GM18870 (cell line): ENCODE measurements around the gene CEP43.
A peak's percentile ranks its signal among the peaks of the same experiment; 100 is the strongest.

Experiments
- ATAC-seq: cut with Tn5 transposase; IDR thresholded peaks from one replicate; pipeline ENCODE4 v1.9.1; 2021; ENCODE audit warnings: moderate library complexity; ENCODE audit not compliant: unreplicated experiment

Gene CEP43

GRCh38 chr6:167007985-167008384 is 8.8 kb downstream of the CEP43 start:
- no peak for ATAC-seq

- ATAC-seq = no peak
Observed at GRCh38 chr6:167013067-167013466, 13.9 kb downstream of the CEP43 start.

DNA sequence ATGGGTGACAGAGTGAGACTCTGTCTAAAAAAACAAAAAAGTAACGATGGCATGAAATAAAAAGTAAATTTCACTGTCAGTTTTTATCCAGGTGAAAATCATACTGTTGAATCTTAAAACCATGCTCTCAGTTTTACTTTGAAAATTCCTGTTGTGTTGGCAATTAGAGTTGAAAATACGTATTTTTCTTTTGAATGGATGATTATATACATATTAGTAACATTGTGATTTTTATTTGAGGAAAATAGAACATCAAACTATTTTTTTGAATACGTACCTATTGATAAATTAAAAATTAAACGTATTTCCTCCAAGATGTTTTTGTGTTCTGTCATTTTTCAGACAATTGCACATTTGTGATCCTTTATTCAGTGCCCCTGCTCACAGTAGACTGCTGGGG is 14.7 kb downstream of the CEP43 start:
- ATAC-seq = no peak

GRCh38 chr6:167015302-167015701 is 16.1 kb downstream of the CEP43 start:
- no peak for ATAC-seq

- ATAC-seq = peak; percentile 53
Observed at GRCh38 chr6:167020206-167020605, 21.0 kb downstream of the CEP43 start.

DNA sequence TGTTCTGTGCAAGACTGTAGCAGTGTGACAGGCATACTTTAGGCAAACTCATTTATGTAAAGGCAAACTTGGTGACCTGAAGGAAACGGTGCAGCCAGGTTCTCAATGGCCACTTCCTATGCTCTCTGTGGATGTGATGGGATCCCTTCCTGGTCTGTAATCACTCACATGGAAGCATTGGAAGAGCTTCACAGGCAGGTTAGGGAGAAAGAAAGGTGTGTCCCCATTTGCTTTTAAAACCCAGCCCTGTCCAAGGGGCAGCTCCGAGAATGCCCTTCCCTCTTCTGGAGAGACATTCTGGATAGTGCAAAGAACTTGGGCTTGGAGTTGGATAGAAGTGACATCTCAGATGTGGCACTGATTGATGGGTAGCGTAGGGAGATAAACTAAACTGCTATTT is 28.1 kb downstream of the CEP43 start:
- no peak for ATAC-seq

- no peak for ATAC-seq
Observed at GRCh38 chr6:167027772-167028171, 28.6 kb downstream of the CEP43 start.

GRCh38 chr6:167030222-167031072 is 31.2 kb downstream of the CEP43 start:
- ATAC-seq = no peak

GRCh38 chr6:167031082-167031709 is 32.0 kb downstream of the CEP43 start:
- no peak for ATAC-seq

DNA sequence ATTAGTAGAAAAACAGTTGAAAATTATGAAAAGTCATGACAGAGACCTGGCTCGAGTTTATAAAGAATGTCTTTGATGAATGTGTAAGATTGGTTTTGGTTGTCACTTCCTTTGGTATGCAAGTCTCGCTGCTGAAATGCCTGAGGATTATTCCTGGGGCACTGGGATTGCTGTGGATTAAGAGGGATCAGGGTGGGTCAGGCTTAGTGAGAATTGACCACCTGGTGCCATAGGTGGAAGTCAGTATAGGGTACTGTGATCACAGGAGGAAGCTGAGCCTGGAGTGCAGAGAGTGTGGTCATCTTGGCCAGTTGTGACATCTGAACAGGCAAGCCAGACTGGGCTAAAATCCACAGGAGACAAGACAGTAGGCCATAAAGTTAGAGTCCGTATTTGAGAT is 34.9 kb downstream of the CEP43 start:
- ATAC-seq = no peak

DNA sequence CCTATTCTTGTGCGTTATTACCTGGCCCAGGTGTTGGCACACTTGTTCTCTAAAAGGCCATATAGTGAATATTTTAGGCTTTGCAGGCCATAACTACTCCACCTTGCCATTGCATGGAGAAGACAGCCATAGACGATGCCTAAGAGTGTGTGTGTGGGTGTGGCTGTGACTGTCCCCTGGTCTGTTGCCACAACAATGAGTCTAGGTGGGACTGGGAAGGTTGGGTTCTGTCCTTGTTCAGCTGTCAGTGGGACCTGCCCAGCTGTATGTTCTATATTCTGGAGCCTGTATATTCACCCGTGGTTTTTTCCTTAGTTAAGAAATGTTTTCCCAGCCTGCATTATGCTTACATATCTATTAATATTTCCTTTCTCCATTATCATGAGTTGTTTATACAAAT is 38.6 kb downstream of the CEP43 start:
- ATAC-seq = no peak

GRCh38 chr6:167044696-167045095 is 45.5 kb downstream of the CEP43 start:
- ATAC-seq = no peak

DNA sequence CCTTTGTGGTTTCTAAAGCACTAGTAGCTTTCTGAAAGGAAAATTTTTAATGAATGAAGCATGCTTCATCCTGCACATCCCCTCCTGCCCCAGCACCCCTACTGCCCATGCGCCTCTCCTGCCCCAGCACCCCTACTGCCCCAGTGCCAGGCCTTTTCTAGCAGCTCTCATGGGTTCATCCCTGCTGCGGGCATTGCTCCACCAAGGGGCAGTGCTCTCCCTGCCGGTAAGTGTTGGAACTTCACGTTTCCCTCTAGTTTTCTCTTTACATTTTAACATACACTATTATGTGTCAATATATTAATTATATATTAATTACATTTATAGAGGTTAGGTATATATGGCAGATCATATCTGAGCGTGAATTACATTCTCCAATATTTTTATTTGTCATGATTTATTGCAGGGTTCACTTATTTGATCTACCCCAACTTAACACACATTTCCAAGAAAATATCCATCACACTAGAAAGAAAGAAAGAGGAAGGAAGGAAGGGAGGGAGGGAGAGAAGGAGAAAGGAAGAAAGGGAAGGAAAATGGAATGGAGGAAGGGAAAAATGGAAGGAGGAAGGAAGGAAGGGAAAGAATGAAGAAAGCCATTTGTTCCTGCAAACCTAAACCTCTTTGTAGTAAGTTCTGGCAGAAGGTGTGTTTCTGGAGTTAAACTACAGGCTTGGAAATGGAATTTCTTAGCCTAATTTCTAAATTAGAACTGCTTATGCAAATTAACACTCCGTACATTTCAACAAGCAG is 46.8 kb downstream of the CEP43 start:
- ATAC-seq = no peak

GRCh38 chr6:167046861-167047495 is 47.8 kb downstream of the CEP43 start:
- ATAC-seq = no peak

DNA sequence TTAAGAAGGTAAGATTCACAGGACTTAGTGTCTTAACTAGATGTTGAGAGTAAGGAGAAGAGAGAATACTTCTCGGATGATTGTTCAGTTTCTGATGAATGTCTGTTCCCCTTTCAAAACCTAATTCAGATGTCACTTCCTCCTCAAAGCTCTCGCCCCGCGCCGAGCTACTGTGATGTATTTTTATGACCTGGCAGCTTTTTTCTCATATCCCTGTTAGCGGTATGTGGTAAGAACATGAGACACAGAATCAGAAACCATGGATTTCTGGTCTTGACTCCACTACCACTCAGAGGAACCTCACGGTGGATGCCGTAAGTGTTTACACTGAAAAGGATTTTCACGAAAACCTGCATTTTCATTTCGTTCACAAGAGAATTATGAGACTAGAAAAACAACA is 48.4 kb downstream of the CEP43 start:
- peak; percentile 84 for ATAC-seq
